Colonic mucosa (tissue), 4 donors: ENCODE results near the gene KCNG2. TPM values are rescaled to one million over a fixed set of nuclear protein-coding genes. Genes with fewer than 3 reads are reported as not detected.
"Not testable (repeated sequence)": the region's sequence is repeated elsewhere in the genome, so short reads cannot be mapped to it uniquely, and the experiment has no call there.

ENCODE experiments used
- DNase-seq: peaks from one replicate; pipeline ENCODE4 v3.0.0-alpha.2; 2020
- H3K27ac ChIP-seq: fragments of 200-600 bp; one replicate; pipeline ENCODE4 v1.8.0; 2021
- H3K27me3 ChIP-seq: fragments of 200-600 bp; one replicate; pipeline ENCODE4 v1.8.0; 2021
- H3K36me3 ChIP-seq: fragments of 200-600 bp; one replicate; pipeline ENCODE4 v1.8.0; 2021
- H3K4me1 ChIP-seq: fragments of 200-600 bp; one replicate; pipeline ENCODE4 v1.8.0; 2021; ENCODE audit warnings: mild to moderate bottlenecking
- H3K4me3 ChIP-seq: fragments of 200-600 bp; one replicate; pipeline ENCODE4 v1.8.0; 2021
- H3K9ac ChIP-seq, 2 donors: one replicate each; pipeline ENCODE4 v1.7.0; 2013; ENCODE audit warnings: control low read depth in 2 of 2, low read depth in 2 of 2, low read length in 2 of 2
- H3K9me3 ChIP-seq: fragments of 200-600 bp; one replicate; pipeline ENCODE4 v1.8.0; 2021
- CTCF ChIP-seq: fragments of 200-600 bp; IDR thresholded peaks from one replicate; pipeline ENCODE4 v1.8.0; 2022; ENCODE audit warnings: antibody characterized with exemption, mild to moderate bottlenecking
- intact Hi-C: fragments of 100-400 bp; cut with DNase I; formaldehyde crosslinking; loops from one replicate; pipeline ENCODE4 v1.14.1; 2022
- total RNA-seq, 2 donors: library from RNA; stranded (reverse); fragmentation: NEBNext Ultra II Directional in 1 of 2; extraction: Animal tissue kit (Norgen Biotek cat#: 25700) in 1 of 2; gene quantifications; one replicate each; pipeline ENCODE4 v1.2.1, GENCODE V29; 2021
- donor health status: healthy.
- donor health status: DM: no; HTN: no; CAD: no.
- donor health status: DM: no; HTN: no; CAD: no.

KCNG2 gene
- total RNA-seq, 2 donors from 2014 or later, result 0.32 TPM; not detected in 1

- no peak for DNase-seq
- intact Hi-C loops, result no loop called here
- Histone ChIP-seq H3K4me1 (no peaks in the 10 kb centered on the region), H3K27me3 (no peaks in the 10 kb centered on the region), H3K9me3 (no peaks in the 10 kb centered on the region), H3K27ac (no peak overlapping the region), H3K9ac (no peak overlapping the region), H3K36me3 (no peaks in the 10 kb centered on the region), H3K4me3 (no peak overlapping the region)
- no peak for TF ChIP-seq CTCF
These were observed 78.3 kb downstream of the KCNG2 start for GRCh38 chr18:79875931-79876461.

GRCh38 chr18:79876497-79876896 is 78.8 kb downstream of the KCNG2 start:
- no peak for TF ChIP-seq CTCF
- no peak overlapping the region for H3K9ac ChIP-seq
- no peaks in the 10 kb centered on the region for H3K36me3 ChIP-seq
- no peak overlapping the region for H3K4me3 ChIP-seq
- H3K4me1 ChIP-seq, result no peaks in the 10 kb centered on the region
- DNase-seq, result no peak
- intact Hi-C loops, result no loop called here
- no peaks in the 10 kb centered on the region for H3K9me3 ChIP-seq
- H3K27me3 ChIP-seq, result no peaks in the 10 kb centered on the region
- no peak overlapping the region for H3K27ac ChIP-seq

- Histone ChIP-seq H3K4me3 (no peak overlapping the region), H3K9me3 (no peaks in the 10 kb centered on the region), H3K36me3 (no peaks in the 10 kb centered on the region), H3K27ac (no peak overlapping the region), H3K4me1 (no peaks in the 10 kb centered on the region), H3K27me3 (no peaks in the 10 kb centered on the region), H3K9ac (no peak overlapping the region)
- TF ChIP-seq CTCF, result no peak
- no peak for DNase-seq
- intact Hi-C loops, result no loop called here
These were observed 79.7 kb downstream of the KCNG2 start for GRCh38 chr18:79877163-79878091.

DNA sequence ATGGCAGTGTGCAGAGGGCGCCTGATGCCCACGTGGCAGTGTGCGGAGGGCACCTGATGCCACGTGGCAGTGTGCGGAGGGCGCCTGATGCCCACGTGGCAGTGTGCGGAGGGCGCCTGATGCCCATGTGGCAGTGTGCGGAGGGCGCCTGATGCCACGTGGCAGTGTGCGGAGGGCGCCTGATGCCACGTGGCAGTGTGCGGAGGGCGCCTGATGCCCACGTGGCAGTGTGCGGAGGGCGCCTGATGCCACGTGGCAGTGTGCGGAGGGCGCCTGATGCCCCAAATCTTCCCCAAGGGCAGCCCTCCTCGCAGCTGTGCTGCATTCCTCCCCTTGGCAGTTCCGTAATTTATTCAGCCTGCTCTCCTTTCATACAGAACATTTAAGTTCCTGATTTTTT is 80.5 kb downstream of the KCNG2 start:
- intact Hi-C loops, H3K4me3 ChIP-seq, H3K9me3 ChIP-seq: not testable (repeated sequence)

GRCh38 chr18:79878741-79879378 is 81.1 kb downstream of the KCNG2 start:
- Histone ChIP-seq H3K9me3 (no peaks in the 10 kb centered on the region), H3K36me3 (no peaks in the 10 kb centered on the region), H3K4me3 (no peak overlapping the region), H3K27ac (no peak overlapping the region), H3K9ac (no peak overlapping the region), H3K4me1 (no peaks in the 10 kb centered on the region), H3K27me3 (no peaks in the 10 kb centered on the region)
- intact Hi-C loops, result no loop called here
- TF ChIP-seq CTCF, result no peak
- no peak for DNase-seq

More for the DNA sequence above, 80.5 kb downstream of the KCNG2 start:
- not testable (repeated sequence) for DNase-seq, H3K27me3 ChIP-seq, H3K36me3 ChIP-seq, H3K4me1 ChIP-seq, H3K27ac ChIP-seq, H3K9ac ChIP-seq
